T-helper 2 cell (primary cell): ENCODE results near the gene GRIFIN.

ENCODE experiments used
- DNase-seq, 5 experiments: peaks; one replicate each; pipeline versions ENCODE4 v3.0.0 to v3.0.0-alpha.2; 2012 to 2022

GRIFIN gene

GRCh38 chr7:2432910-2433712 lies 43.1 kb downstream of the GRIFIN start:
- no peak for DNase-seq

- DNase-seq = peak in 4 of 5 experiments; percentile 21 to 46 (median 32)
Measured at GRCh38 chr7:2431260-2431867, 44.8 kb downstream of the GRIFIN start.

GRCh38 chr7:2425749-2426148 lies 50.4 kb downstream of the GRIFIN start:
- no peak for DNase-seq
